ENCODE results near the gene CNTRL.

Gene CNTRL

GRCh38 chr9:121201045-121201737 lies 126.4 kb downstream of the CNTRL start:
- Histone ChIP-seq H3K4me3 (ENCODE audit: low read length) (peak overlapping the region; percentile 73), H3K4me1 (ENCODE audit: control insufficient read depth, insufficient read depth, low read length) (peaks cover 17% of the 10 kb centered on the region), H3K9ac (ENCODE audit: low read length) (peak overlapping the region; percentile 93), H3K27me3 (ENCODE audit: control insufficient read depth, insufficient read depth, low read length) (no peaks in the 10 kb centered on the region), H3K9me3 (ENCODE audit: control insufficient read depth, low read length) (no peaks in the 10 kb centered on the region), H3K36me3 (ENCODE audit: control insufficient read depth, insufficient read depth, low read length) (no peaks in the 10 kb centered on the region)

- H3K9ac ChIP-seq (ENCODE audit: low read length): peak within 1 kb of the TSS; percentile 93
- H3K36me3 ChIP-seq (ENCODE audit: control insufficient read depth, insufficient read depth, low read length): no peaks in the 10 kb centered on the region
- no peaks in the 10 kb centered on the region for H3K9me3 ChIP-seq (ENCODE audit: control insufficient read depth, low read length)
- peak within 1 kb of the TSS; percentile 80 for H3K4me3 ChIP-seq (ENCODE audit: low read length)
- no peaks in the 10 kb centered on the region for H3K27me3 ChIP-seq (ENCODE audit: control insufficient read depth, insufficient read depth, low read length)
- peaks cover 14% of the 10 kb centered on the region for H3K4me1 ChIP-seq (ENCODE audit: control insufficient read depth, insufficient read depth, low read length)
These were observed 127.2 kb downstream of the CNTRL start, which contains the start of gene RAB14 for GRCh38 chr9:121201738-121202533. RAB14 (minus strand) TSS chr9:121201869; CDS start chr9:121193412, 8,457 bp downstream.

DNA sequence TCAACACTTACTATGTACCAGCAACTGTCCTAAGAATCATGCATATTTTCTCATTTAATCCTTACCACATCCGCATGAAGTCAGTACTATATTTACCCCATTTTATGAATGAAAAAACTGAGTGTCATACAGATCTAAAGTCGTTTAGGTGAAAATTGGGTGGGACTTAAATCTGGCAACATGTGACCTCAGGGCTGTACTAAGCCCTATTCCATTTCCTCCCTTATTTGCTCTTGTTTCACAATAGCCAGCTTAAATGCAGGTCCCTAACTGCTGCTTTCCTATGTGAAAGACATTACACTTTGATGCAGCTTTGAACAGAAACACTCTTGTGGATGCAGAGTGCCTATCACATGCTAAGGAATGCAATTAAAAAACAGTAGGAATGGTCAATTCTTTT lies 129.4 kb downstream of the CNTRL start:
- H3K4me3 ChIP-seq (ENCODE audit: low read length): no peak overlapping the region
- no peak overlapping the region for H3K9ac ChIP-seq (ENCODE audit: low read length)
- no peaks in the 10 kb centered on the region for H3K36me3 ChIP-seq (ENCODE audit: control insufficient read depth, insufficient read depth, low read length)
- peaks cover 14% of the 10 kb centered on the region for H3K4me1 ChIP-seq (ENCODE audit: control insufficient read depth, insufficient read depth, low read length)
- no peaks in the 10 kb centered on the region for H3K27me3 ChIP-seq (ENCODE audit: control insufficient read depth, insufficient read depth, low read length)
- no peaks in the 10 kb centered on the region for H3K9me3 ChIP-seq (ENCODE audit: control insufficient read depth, low read length)

- no peak overlapping the region for H3K4me3 ChIP-seq (ENCODE audit: low read length)
- H3K4me1 ChIP-seq (ENCODE audit: control insufficient read depth, insufficient read depth, low read length): peaks cover 12% of the 10 kb centered on the region
These were observed 129.9 kb downstream of the CNTRL start for GRCh38 chr9:121204611-121205010.

DNA sequence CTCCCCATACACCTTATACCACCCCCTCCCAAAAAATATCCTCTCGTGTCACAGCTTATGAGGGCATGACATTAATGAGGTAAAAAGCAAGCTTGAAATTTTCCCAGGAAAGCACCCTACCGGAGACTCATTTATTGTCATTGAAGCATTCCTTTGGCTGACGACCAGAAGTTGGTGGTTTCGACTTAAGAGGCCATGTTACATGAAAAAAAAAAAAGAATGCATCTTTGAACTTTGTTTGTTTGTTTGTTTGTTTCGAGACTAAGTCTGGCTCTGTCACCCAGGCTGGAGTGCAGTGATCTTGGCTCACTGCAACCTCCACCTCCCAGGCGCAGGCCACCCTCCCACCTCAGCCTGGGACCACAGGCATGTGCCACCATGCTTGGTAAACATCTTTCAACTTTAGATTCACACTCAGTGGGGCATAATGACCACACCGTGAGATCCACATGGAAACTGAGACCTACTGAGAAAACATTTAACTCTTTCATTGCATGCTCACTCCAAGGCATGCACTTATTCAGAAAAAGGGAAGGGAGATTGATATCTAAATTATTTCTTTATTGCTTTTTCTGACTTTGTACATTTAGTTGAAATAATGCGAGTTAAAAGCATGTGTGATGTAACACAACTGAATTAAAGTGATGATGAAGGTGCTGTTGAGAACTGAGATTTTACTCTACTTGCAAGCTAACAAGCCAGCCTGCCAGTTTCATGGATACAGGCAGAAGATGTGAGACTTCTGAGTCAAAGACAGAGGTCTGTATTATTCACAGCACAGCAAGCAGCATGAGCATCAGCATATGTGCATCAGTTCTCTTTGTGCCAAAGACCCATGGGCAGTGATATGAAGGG lies 132.0 kb downstream of the CNTRL start:
- Histone ChIP-seq H3K9ac (ENCODE audit: low read length) (no peak overlapping the region), H3K4me1 (ENCODE audit: control insufficient read depth, insufficient read depth, low read length) (peaks cover 4% of the 10 kb centered on the region), H3K4me3 (ENCODE audit: low read length) (no peak overlapping the region), H3K27me3 (ENCODE audit: control insufficient read depth, insufficient read depth, low read length) (no peaks in the 10 kb centered on the region), H3K9me3 (ENCODE audit: control insufficient read depth, low read length) (no peaks in the 10 kb centered on the region), H3K36me3 (ENCODE audit: control insufficient read depth, insufficient read depth, low read length) (no peaks in the 10 kb centered on the region)

More at GRCh38 chr9:121204611-121205010, 129.9 kb downstream of the CNTRL start:
- Histone ChIP-seq H3K36me3 (ENCODE audit: control insufficient read depth, insufficient read depth, low read length) (no peaks in the 10 kb centered on the region), H3K9me3 (ENCODE audit: control insufficient read depth, low read length) (no peaks in the 10 kb centered on the region), H3K27me3 (ENCODE audit: control insufficient read depth, insufficient read depth, low read length) (no peaks in the 10 kb centered on the region), H3K9ac (ENCODE audit: low read length) (no peak overlapping the region)

DNA sequence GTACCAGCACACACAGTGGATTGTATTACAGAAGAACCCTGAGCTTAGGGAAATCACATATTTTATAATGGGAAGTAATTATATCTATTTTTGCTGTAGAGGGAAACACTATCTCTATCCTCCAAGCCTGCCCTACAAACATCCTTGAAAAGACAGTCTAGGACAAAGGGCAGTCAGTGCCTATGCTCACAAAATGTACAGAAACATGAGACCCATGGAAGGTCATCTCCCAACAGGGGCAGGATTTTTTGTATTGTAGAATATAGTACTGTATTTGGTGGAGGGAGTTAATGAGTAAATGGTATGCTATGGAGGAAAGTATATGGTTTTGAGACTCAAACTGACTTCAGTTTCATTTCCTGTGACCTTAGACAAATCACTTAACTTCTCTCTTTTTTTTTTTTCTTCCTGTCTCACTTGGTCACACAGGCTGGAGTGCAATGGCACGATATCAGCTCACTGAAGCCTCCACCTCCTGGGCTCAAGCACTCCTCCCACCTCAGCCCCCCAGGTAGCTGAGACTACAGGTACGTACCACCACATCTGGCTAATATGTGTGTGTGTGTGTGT lies 132.7 kb downstream of the CNTRL start:
- H3K27me3 ChIP-seq (ENCODE audit: control insufficient read depth, insufficient read depth, low read length): no peaks in the 10 kb centered on the region
- H3K36me3 ChIP-seq (ENCODE audit: control insufficient read depth, insufficient read depth, low read length): no peaks in the 10 kb centered on the region
- no peaks in the 10 kb centered on the region for H3K4me1 ChIP-seq (ENCODE audit: control insufficient read depth, insufficient read depth, low read length)
- H3K9ac ChIP-seq (ENCODE audit: low read length): no peak overlapping the region
- H3K9me3 ChIP-seq (ENCODE audit: control insufficient read depth, low read length): no peaks in the 10 kb centered on the region
- no peak overlapping the region for H3K4me3 ChIP-seq (ENCODE audit: low read length)

DNA sequence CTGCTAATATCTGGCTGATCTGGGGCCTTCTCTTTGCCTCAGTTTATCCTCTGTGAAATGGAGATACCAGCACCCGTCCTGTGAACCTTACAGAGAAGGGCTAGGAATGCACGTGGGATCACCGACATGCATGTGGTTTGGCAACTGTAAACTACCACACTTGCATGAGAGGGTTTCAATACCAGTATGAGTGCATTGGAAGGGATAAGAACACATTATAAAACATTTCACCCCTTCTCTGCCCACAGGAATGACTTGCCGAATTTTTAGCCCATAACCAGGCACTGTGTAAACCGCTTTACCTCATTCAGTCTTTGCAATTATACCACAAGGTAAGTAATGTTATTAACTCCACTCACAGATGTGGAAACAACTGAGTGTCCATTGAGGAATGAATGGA lies 135.8 kb downstream of the CNTRL start:
- no peaks in the 10 kb centered on the region for H3K9me3 ChIP-seq (ENCODE audit: control insufficient read depth, low read length)
- H3K4me3 ChIP-seq (ENCODE audit: low read length): no peak overlapping the region
- no peak overlapping the region for H3K9ac ChIP-seq (ENCODE audit: low read length)
- no peaks in the 10 kb centered on the region for H3K27me3 ChIP-seq (ENCODE audit: control insufficient read depth, insufficient read depth, low read length)
- peaks cover 11% of the 10 kb centered on the region for H3K4me1 ChIP-seq (ENCODE audit: control insufficient read depth, insufficient read depth, low read length)
- H3K36me3 ChIP-seq (ENCODE audit: control insufficient read depth, insufficient read depth, low read length): no peaks in the 10 kb centered on the region

- no peak overlapping the region for H3K4me3 ChIP-seq (ENCODE audit: low read length)
- no peaks in the 10 kb centered on the region for H3K27me3 ChIP-seq (ENCODE audit: control insufficient read depth, insufficient read depth, low read length)
- H3K9ac ChIP-seq (ENCODE audit: low read length): peak overlapping the region; percentile 31
- peaks cover 11% of the 10 kb centered on the region for H3K4me1 ChIP-seq (ENCODE audit: control insufficient read depth, insufficient read depth, low read length)
- H3K9me3 ChIP-seq (ENCODE audit: control insufficient read depth, low read length): no peaks in the 10 kb centered on the region
- no peaks in the 10 kb centered on the region for H3K36me3 ChIP-seq (ENCODE audit: control insufficient read depth, insufficient read depth, low read length)
These were observed 138.5 kb downstream of the CNTRL start for GRCh38 chr9:121213136-121213806.

- Histone ChIP-seq H3K27me3 (ENCODE audit: control insufficient read depth, insufficient read depth, low read length) (no peaks in the 10 kb centered on the region), H3K9ac (ENCODE audit: low read length) (no peak overlapping the region), H3K4me3 (ENCODE audit: low read length) (no peak overlapping the region), H3K36me3 (ENCODE audit: control insufficient read depth, insufficient read depth, low read length) (no peaks in the 10 kb centered on the region), H3K4me1 (ENCODE audit: control insufficient read depth, insufficient read depth, low read length) (peaks cover 11% of the 10 kb centered on the region), H3K9me3 (ENCODE audit: control insufficient read depth, low read length) (no peaks in the 10 kb centered on the region)
These were observed 139.2 kb downstream of the CNTRL start for GRCh38 chr9:121214005-121214404.

DNA sequence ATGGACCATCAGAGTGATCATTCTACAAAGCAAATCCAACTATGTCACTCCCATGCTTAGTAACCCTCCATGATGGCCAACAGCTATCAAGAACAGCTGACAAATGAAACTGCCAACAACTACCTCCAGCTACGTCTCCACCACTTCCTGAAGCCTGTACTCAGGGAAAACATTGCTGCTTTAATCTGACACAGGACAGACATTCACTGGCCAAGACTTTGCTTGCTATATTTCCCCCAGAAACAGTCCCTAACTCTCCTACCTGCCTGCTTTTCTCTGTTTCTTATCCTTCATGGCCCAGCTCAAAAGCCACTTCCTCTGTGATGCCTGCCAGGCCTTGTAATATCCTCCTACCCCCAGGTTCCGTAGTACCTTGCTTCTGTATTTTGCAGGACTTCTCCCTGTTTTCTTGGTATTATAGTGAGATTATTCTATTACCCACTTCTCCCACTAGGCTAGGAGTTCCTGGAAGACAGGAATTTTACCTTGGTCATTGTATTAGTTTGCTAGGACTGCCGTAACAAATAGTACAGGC lies 141.6 kb downstream of the CNTRL start:
- Histone ChIP-seq H3K9ac (ENCODE audit: low read length) (no peak overlapping the region), H3K4me1 (ENCODE audit: control insufficient read depth, insufficient read depth, low read length) (peaks cover 11% of the 10 kb centered on the region), H3K9me3 (ENCODE audit: control insufficient read depth, low read length) (no peaks in the 10 kb centered on the region)

More for the DNA sequence above, 141.6 kb downstream of the CNTRL start:
- no peak overlapping the region for H3K4me3 ChIP-seq (ENCODE audit: low read length)
- no peaks in the 10 kb centered on the region for H3K36me3 ChIP-seq (ENCODE audit: control insufficient read depth, insufficient read depth, low read length)
- H3K27me3 ChIP-seq (ENCODE audit: control insufficient read depth, insufficient read depth, low read length): no peaks in the 10 kb centered on the region

Measured in mucosa of stomach (tissue), 1 donor.